ENCODE results near the gene STXBP3.
"Not testable (repeated sequence)": the region's sequence is repeated elsewhere in the genome, so short reads cannot be mapped to it uniquely, and the experiment has no call there.

STXBP3 gene

GRCh38 chr1:108758796-108759195 is 12.3 kb downstream of the STXBP3 start:
- H3K27ac ChIP-seq: no peak overlapping the region
- TF ChIP-seq CTCF (IDR thresholded peaks at IDR 0.05): no peak
- no peak for TF ChIP-seq ZFX (IDR thresholded peaks at IDR 0.05; ENCODE audit: borderline replicate concordance)

- no peak overlapping the region for H3K27ac ChIP-seq
- TF ChIP-seq CTCF (IDR thresholded peaks at IDR 0.05) (no peak), ZFX (IDR thresholded peaks at IDR 0.05; ENCODE audit: borderline replicate concordance) (no peak)
These were observed 20.6 kb downstream of the STXBP3 start for GRCh38 chr1:108767115-108767514.

GRCh38 chr1:108767708-108768107 is 21.2 kb downstream of the STXBP3 start:
- no peak for TF ChIP-seq CTCF (IDR thresholded peaks at IDR 0.05)
- no peak for TF ChIP-seq ZFX (IDR thresholded peaks at IDR 0.05; ENCODE audit: borderline replicate concordance)

GRCh38 chr1:108777839-108778238 is 31.4 kb downstream of the STXBP3 start:
- H3K27ac ChIP-seq: no peak overlapping the region
- TF ChIP-seq CTCF (IDR thresholded peaks at IDR 0.05) (no peak), ZFX (IDR thresholded peaks at IDR 0.05; ENCODE audit: borderline replicate concordance) (no peak)

More at GRCh38 chr1:108767708-108768107, 21.2 kb downstream of the STXBP3 start:
- H3K27ac ChIP-seq: no peak overlapping the region

- TF ChIP-seq ZFX (IDR thresholded peaks at IDR 0.05; ENCODE audit: borderline replicate concordance) (no peak), CTCF (IDR thresholded peaks at IDR 0.05) (no peak)
- no peak overlapping the region for H3K27ac ChIP-seq
These were observed 33.0 kb downstream of the STXBP3 start for GRCh38 chr1:108779455-108779854.

- TF ChIP-seq CTCF (IDR thresholded peaks at IDR 0.05) (no peak), ZFX (IDR thresholded peaks at IDR 0.05; ENCODE audit: borderline replicate concordance) (no peak)
- H3K27ac ChIP-seq: no peak overlapping the region
These were observed 34.6 kb downstream of the STXBP3 start for GRCh38 chr1:108780937-108781574.

- H3K27ac ChIP-seq: not testable (repeated sequence)
These were observed 35.1 kb downstream of the STXBP3 start for GRCh38 chr1:108781575-108781944.

- no peak for TF ChIP-seq CTCF (IDR thresholded peaks at IDR 0.05)
- no peak for TF ChIP-seq ZFX (IDR thresholded peaks at IDR 0.05; ENCODE audit: borderline replicate concordance)
- no peak overlapping the region for H3K27ac ChIP-seq
These were observed 38.8 kb downstream of the STXBP3 start for GRCh38 chr1:108785264-108785663.
